Activated B cell treated with CpG ODN at 0.5 μM for 24 hours (primary cell): ENCODE results near the gene CTDP1. TPM values are rescaled to one million over a fixed set of nuclear protein-coding genes. Genes with fewer than 3 reads are reported as not detected.

Source experiments
- ATAC-seq: fragments of 200-7000 bp; cut with Tn5 transposase; one replicate; pipeline ENCODE4 v1.10.0; 2021; ENCODE audit warnings: low read depth, mild to moderate bottlenecking, moderate library complexity
- CTCF ChIA-PET: fragments of 350-600 bp; sonication (Branson Sonifier 250); formaldehyde crosslinking; loops from one replicate; lab custom pipeline; 2021; ENCODE audit warnings: antibody characterized with exemption; lab: Charles Lee
- POLR2A ChIA-PET: fragments of 350-600 bp; sonication (Branson Sonifier 250); formaldehyde crosslinking; loops from one replicate; lab custom pipeline; 2021; ENCODE audit warnings: antibody characterized with exemption; lab: Charles Lee
- DNase-seq: peaks from one replicate; pipeline ENCODE4 v3.0.0; 2022
- H3K27ac Mint-ChIP-seq: one replicate; pipeline ENCODE4 v1.8.0; 2020; ENCODE audit warnings: mixed read lengths
- H3K27me3 Mint-ChIP-seq: one replicate; pipeline ENCODE4 v1.8.0; 2021; ENCODE audit warnings: mixed read lengths
- H3K36me3 Mint-ChIP-seq: one replicate; pipeline ENCODE4 v1.8.0; 2021; ENCODE audit warnings: low read depth, mixed read lengths
- H3K4me1 Mint-ChIP-seq: one replicate; pipeline ENCODE4 v1.8.0; 2021; ENCODE audit warnings: mixed read lengths
- H3K4me3 Mint-ChIP-seq: one replicate; pipeline ENCODE4 v1.8.0; 2020; ENCODE audit warnings: mild to moderate bottlenecking, mixed read lengths
- H3K9me3 Mint-ChIP-seq: one replicate; pipeline ENCODE4 v1.8.0; 2020; ENCODE audit warnings: mixed read lengths
- CTCF ChIP-seq: fragments of 200-600 bp; IDR thresholded peaks from one replicate; pipeline ENCODE4 v1.8.0; 2022; ENCODE audit warnings: antibody characterized with exemption, mild to moderate bottlenecking
- intact Hi-C: fragments of 100-400 bp; cut with micrococcal nuclease; formaldehyde crosslinking; loops from one replicate; pipeline ENCODE4 v1.15.1; 2024
- total RNA-seq: library from RNA; stranded (reverse); gene quantifications from 2 replicates; pipeline ENCODE4 v1.2.3, GENCODE V29; 2022

The CTDP1 gene
- total RNA-seq, 1 donor from 2014 or later: 33.8 TPM

- CTCF ChIA-PET: no interaction called here
- Mint-ChIP-seq H3K27ac (no peak overlapping the region), H3K36me3 (peaks cover 56% of the 10 kb centered on the region), H3K27me3 (no peaks in the 10 kb centered on the region), H3K4me3 (no peak overlapping the region), H3K4me1 (no peaks in the 10 kb centered on the region), H3K9me3 (peaks cover 14% of the 10 kb centered on the region)
- ATAC-seq (no peak), DNase-seq (peak; percentile 7)
- no peak for TF ChIP-seq CTCF
- intact Hi-C loops: no loop called here
- POLR2A ChIA-PET: no interaction called here
These were observed 76.5 kb downstream of the CTDP1 start for GRCh38 chr18:79756143-79756500.

GRCh38 chr18:79756826-79757225, 77.2 kb downstream of the CTDP1 start:
- Mint-ChIP-seq H3K27me3 (no peaks in the 10 kb centered on the region), H3K27ac (no peak overlapping the region), H3K4me3 (no peak overlapping the region), H3K9me3 (peaks cover 14% of the 10 kb centered on the region), H3K4me1 (no peaks in the 10 kb centered on the region), H3K36me3 (peaks cover 50% of the 10 kb centered on the region)
- ChIA-PET CTCF (no interaction called here), POLR2A (no interaction called here)
- ATAC-seq: no peak
- TF ChIP-seq CTCF: no peak
- peak; percentile 1 for DNase-seq
- intact Hi-C loops: no loop called here

GRCh38 chr18:79760348-79760747, 80.7 kb downstream of the CTDP1 start:
- Mint-ChIP-seq H3K9me3 (peaks cover 16% of the 10 kb centered on the region), H3K27ac (no peak overlapping the region), H3K4me1 (no peaks in the 10 kb centered on the region), H3K27me3 (no peaks in the 10 kb centered on the region), H3K36me3 (peaks cover 27% of the 10 kb centered on the region), H3K4me3 (no peak overlapping the region)
- intact Hi-C loops: no loop called here
- CTCF ChIA-PET: no interaction called here
- DNase-seq (no peak), ATAC-seq (no peak)
- no peak for TF ChIP-seq CTCF
- POLR2A ChIA-PET: no interaction called here

GRCh38 chr18:79760881-79761280, 81.3 kb downstream of the CTDP1 start:
- no peak overlapping the region for H3K27ac Mint-ChIP-seq
- ChIA-PET CTCF (no interaction called here), POLR2A (no interaction called here)
- H3K4me3 Mint-ChIP-seq: no peak overlapping the region
- peaks cover 16% of the 10 kb centered on the region for H3K9me3 Mint-ChIP-seq
- H3K27me3 Mint-ChIP-seq: peaks cover 2% of the 10 kb centered on the region
- no peak for TF ChIP-seq CTCF
- DNase-seq (no peak), ATAC-seq (no peak)
- intact Hi-C loops: no loop called here
- peaks cover 22% of the 10 kb centered on the region for H3K36me3 Mint-ChIP-seq
- no peaks in the 10 kb centered on the region for H3K4me1 Mint-ChIP-seq

- intact Hi-C loops: no loop called here
- Mint-ChIP-seq H3K4me3 (no peak overlapping the region), H3K27ac (no peak overlapping the region), H3K4me1 (no peaks in the 10 kb centered on the region), H3K9me3 (peaks cover 23% of the 10 kb centered on the region), H3K36me3 (peaks cover 11% of the 10 kb centered on the region), H3K27me3 (peaks cover 3% of the 10 kb centered on the region)
- ATAC-seq (no peak), DNase-seq (peak; percentile 10)
- no peak for TF ChIP-seq CTCF
- POLR2A ChIA-PET: no interaction called here
- CTCF ChIA-PET: no interaction called here
These were observed 83.8 kb downstream of the CTDP1 start for GRCh38 chr18:79763407-79763806.
